Renal cortical epithelial cell (primary cell): ENCODE data around the gene TMEM41B. TPM values are rescaled to one million over a fixed set of nuclear protein-coding genes. Genes with fewer than 3 reads are reported as not detected.
"Not testable (repeated sequence)": the region's sequence is repeated elsewhere in the genome, so short reads cannot be mapped to it uniquely, and the experiment has no call there.

ENCODE experiments used
- DNase-seq: peaks from one replicate; pipeline ENCODE4 v3.0.0-alpha.2; 2011; ENCODE audit warnings: low read depth
- total RNA-seq: library from RNA; depleted of rRNA; stranded (reverse); fragments of >200 nt; gene quantifications from 2 replicates; pipeline ENCODE4 v1.2.3, GENCODE V29; 2014

Gene TMEM41B
- 32.6 and 81.1 TPM in 2 replicates for total RNA-seq

- peak; percentile 97 for DNase-seq
Measured at GRCh38 chr11:9314291-9315077, at the start of gene TMEM41B. Gene TMEM41B (minus strand): TSS chr11:9314593. CDS start chr11:9314441, 152 bp downstream.

GRCh38 chr11:9362393-9362863 lies 48.0 kb upstream of the TMEM41B start:
- no peak for DNase-seq

- DNase-seq: not testable (repeated sequence)
Measured at GRCh38 chr11:9360862-9361622, 46.6 kb upstream of the TMEM41B start.

- DNase-seq: no peak
Measured at GRCh38 chr11:9357041-9357440, 42.6 kb upstream of the TMEM41B start.

- no peak for DNase-seq
Measured at GRCh38 chr11:9351321-9351881, 37.0 kb upstream of the TMEM41B start.

GRCh38 chr11:9347779-9348178 lies 33.4 kb upstream of the TMEM41B start:
- DNase-seq: not testable (repeated sequence)

- no peak for DNase-seq
Measured at GRCh38 chr11:9347100-9347499, 32.7 kb upstream of the TMEM41B start.

- DNase-seq: no peak
Measured at GRCh38 chr11:9344061-9344680, 29.8 kb upstream of the TMEM41B start.

- DNase-seq: peak; percentile 45
Measured at GRCh38 chr11:9341638-9342178, 27.3 kb upstream of the TMEM41B start.

GRCh38 chr11:9332655-9333054 lies 18.3 kb upstream of the TMEM41B start:
- no peak for DNase-seq

- no peak for DNase-seq
Measured at GRCh38 chr11:9330387-9331384, 16.3 kb upstream of the TMEM41B start.

- DNase-seq: no peak
Measured at GRCh38 chr11:9320047-9320446, 5.7 kb upstream of the TMEM41B start.

- DNase-seq: not testable (repeated sequence)
Measured at GRCh38 chr11:9319377-9320001, 5.1 kb upstream of the TMEM41B start.

GRCh38 chr11:9318442-9319376 lies 4.3 kb upstream of the TMEM41B start:
- DNase-seq: not testable (repeated sequence)

GRCh38 chr11:9316334-9316733 lies 1.9 kb upstream of the TMEM41B start:
- DNase-seq: no peak

- DNase-seq: peak; percentile 32
Measured at GRCh38 chr11:9315078-9315688, 790 bp upstream of the TMEM41B start.

- DNase-seq: no peak
Measured at GRCh38 chr11:9313648-9314290, 624 bp downstream of the TMEM41B start.
